GM12875 (cell line): ENCODE data around the gene SETD3.

Experiments
- H3K4me3 ChIP-seq: one replicate; pipeline ENCODE4 v1.5.1; 2011; ENCODE audit warnings: low read depth, low read length, control low read depth
- TF ChIP-seq, protein P1 (sequence below): IDR thresholded peaks from 2 replicates; pipeline ENCODE4 v1.5.1; 2011; ENCODE audit warnings: low read depth, mild to moderate bottlenecking, control low read depth, inconsistent platforms, low read length, moderate library complexity, borderline replicate concordance; ENCODE audit not compliant: insufficient read depth

Gene SETD3

DNA sequence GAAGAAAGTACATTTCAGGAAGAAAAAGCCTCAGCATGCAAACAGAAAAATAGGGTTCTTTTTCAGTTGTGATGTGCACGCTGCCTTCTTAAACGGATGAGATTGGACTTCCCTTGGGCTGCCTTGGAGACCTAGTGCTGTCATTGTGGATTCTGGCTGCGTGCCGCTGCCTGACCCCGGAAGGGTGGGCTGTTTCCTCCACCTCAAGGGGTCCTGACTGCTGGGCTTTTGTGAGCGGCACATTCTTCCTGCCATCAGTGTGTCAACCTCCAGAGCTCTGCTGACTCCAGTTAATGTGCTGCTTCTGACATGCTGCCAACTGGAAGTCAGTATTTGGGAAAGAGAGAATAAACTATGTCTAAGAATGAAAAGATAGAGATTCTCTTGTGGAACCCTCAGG is 25.6 kb upstream of the SETD3 start:
- H3K4me3 ChIP-seq = no peak overlapping the region
- TF ChIP-seq, protein P1, sequence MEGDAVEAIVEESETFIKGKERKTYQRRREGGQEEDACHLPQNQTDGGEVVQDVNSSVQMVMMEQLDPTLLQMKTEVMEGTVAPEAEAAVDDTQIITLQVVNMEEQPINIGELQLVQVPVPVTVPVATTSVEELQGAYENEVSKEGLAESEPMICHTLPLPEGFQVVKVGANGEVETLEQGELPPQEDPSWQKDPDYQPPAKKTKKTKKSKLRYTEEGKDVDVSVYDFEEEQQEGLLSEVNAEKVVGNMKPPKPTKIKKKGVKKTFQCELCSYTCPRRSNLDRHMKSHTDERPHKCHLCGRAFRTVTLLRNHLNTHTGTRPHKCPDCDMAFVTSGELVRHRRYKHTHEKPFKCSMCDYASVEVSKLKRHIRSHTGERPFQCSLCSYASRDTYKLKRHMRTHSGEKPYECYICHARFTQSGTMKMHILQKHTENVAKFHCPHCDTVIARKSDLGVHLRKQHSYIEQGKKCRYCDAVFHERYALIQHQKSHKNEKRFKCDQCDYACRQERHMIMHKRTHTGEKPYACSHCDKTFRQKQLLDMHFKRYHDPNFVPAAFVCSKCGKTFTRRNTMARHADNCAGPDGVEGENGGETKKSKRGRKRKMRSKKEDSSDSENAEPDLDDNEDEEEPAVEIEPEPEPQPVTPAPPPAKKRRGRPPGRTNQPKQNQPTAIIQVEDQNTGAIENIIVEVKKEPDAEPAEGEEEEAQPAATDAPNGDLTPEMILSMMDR = no peak

DNA sequence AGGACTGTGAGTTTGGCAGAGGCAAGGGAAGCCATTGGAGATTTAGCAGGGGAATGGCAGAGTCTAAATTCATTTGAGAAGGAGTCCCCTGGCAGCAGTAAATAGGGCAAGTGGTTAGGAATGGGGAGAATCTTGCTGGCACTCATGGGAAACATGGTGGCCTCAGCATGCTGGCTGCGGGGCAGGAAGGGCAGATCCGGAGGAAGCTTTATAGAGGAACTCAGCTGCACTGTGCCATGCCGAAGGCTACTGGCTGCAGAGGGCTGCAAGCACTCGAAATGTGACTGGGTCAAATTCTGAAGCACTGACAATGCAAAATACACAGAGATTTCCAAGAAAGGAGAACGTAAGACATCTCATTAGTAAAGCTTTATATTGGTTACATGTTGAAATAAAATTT is 24.4 kb upstream of the SETD3 start:
- TF ChIP-seq, protein P1 = no peak
- no peak overlapping the region for H3K4me3 ChIP-seq

DNA sequence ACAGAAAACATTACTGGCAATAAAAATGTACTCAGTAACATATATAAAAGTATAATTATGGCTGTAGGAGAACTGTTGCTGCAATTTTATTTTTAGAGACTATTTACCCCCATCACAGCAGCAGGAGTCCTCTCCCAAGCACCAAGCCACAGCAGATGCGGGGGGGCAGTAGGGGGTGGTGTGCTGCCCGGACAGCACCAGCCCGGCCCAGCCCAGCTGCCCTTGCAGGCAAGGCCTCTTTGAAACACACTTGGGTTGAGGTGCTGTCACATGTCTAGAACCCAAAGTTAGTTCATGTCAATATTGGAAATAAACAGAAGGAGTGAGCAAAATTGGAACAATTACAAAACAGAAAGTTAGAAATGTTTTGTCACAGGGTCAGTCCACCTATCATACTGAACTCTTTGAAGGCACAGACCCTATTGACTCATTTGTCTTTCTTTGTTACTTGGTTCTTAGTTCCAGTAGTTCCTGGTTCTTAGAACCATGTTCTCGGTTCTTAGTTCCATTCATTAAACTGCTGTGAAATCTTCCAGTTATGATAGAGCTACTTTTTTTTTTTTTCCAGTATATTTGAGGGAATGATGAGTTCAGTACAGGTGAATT is 23.3 kb upstream of the SETD3 start:
- TF ChIP-seq, protein P1 = no peak
- H3K4me3 ChIP-seq = no peak overlapping the region

DNA sequence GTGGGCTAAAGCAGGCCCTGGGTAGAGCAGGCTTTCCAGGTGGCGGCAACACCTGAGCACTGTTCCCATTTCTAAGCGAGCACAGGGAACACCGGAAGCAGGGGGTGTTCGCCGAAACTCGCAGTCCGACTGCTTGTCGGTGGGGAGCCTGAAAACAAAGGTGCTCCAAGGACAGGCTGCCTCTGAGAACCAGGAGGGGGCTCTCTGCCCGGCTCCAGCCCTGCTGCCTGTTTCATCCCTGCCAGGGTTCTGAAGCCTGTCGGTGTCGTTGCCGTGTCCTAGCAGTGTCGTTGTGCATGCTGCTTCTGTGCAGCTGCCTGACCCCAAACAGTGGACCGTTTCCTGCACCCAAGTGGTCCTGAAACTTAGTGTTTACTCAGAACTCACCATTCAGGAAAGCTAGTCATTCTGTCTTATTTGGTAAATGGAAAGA is 22.3 kb upstream of the SETD3 start:
- H3K4me3 ChIP-seq = no peak overlapping the region
- TF ChIP-seq, protein P1 = no peak

DNA sequence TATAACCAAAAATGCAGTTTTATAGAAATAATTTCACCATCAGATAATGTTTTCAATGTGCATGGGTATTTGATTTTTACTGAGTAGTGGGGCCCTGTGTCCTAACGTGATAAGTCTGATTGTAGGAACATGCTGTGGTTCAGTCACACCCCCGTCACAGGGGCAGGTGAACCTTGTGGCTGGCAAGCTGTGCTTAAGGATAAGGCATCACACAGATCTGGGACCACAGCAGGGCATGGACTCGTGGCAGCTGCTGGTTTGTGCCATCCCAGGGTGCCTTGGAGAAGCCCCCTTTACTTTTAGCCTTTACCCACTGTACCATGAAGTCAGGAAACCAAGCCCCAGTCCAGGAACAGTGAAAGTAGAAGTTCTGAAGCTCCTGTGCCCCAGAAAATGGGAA is 17.2 kb upstream of the SETD3 start:
- H3K4me3 ChIP-seq = no peak overlapping the region
- TF ChIP-seq, protein P1 = no peak

DNA sequence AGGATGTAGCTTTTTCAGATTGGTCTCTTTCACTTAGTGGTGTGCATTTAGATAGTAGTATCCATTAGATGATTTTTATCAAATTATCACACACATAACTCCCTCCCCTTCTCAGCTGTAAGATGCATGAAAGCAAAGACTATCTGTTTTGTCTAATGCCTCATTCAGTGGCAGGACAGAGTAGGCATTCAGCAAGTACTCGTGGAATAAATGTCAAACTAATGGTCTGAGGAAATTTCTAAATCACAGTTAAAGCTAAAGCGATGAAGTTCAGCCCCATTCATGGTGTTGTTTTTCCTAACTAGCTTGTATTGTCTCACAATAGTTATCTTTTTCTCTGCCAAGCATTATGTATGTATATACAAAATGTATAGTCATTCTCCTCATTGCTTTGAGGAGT is 16.7 kb upstream of the SETD3 start:
- TF ChIP-seq, protein P1 = no peak
- H3K4me3 ChIP-seq = no peak overlapping the region

DNA sequence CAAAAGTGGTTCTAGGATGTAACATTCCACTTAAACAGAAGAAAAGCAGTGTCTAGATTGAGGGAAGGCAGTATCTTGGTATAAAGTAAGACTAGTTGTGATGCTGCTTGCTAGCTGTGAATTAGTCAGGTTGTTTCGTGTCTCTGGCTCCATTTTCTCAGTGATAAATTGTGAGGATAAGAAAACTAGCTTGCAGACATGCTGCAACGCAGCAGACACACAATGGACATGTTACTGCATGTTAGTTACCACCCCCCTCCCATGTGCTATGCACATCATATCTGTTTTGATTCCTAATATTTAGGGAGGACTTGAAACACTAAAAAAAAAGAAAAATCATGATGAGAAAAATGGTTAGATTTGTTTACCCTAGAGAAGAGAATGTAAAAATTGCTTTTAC is 3.4 kb upstream of the SETD3 start:
- TF ChIP-seq, protein P1 = no peak
- H3K4me3 ChIP-seq = no peak overlapping the region
